DOHH2 (cell line): Measurements from ENCODE around the gene AFAP1L1.

Experiments
- H3F3A ChIP-seq: fragments of 200-600 bp; sonication (generic), shearing (Covaris generic); 2 replicates; pipeline ENCODE4 v1.6.0; 2016; ENCODE audit warnings: antibody characterized with exemption, mild to moderate bottlenecking; ENCODE audit not compliant: control insufficient read depth, insufficient read depth
- H3K27ac ChIP-seq: fragments of 200-600 bp; sonication (generic); 2 replicates; pipeline ENCODE4 v1.5.1; 2014; ENCODE audit warnings: low read depth, mild to moderate bottlenecking, low read length, moderate library complexity
- H3K27me3 ChIP-seq: fragments of 200-600 bp; sonication (generic); 2 replicates; pipeline ENCODE4 v1.6.1; 2014; ENCODE audit warnings: mild to moderate bottlenecking, low read length, mixed read lengths; ENCODE audit not compliant: control insufficient read depth
- H3K36me3 ChIP-seq: fragments of 200-600 bp; sonication (generic); 2 replicates; pipeline ENCODE4 v1.6.1; 2014; ENCODE audit warnings: mild to moderate bottlenecking, low read length, moderate library complexity, mixed read lengths; ENCODE audit not compliant: control insufficient read depth
- H3K4me1 ChIP-seq: fragments of 200-600 bp; sonication (generic); 2 replicates; pipeline ENCODE4 v1.6.1; 2014; ENCODE audit warnings: mild to moderate bottlenecking, low read length, mixed read lengths; ENCODE audit not compliant: control insufficient read depth
- H3K4me2 ChIP-seq: fragments of 200-600 bp; sonication (generic); 2 replicates; pipeline ENCODE4 v1.6.0; 2014; ENCODE audit warnings: mild to moderate bottlenecking, low read length, moderate library complexity
- H3K4me3 ChIP-seq: fragments of 200-600 bp; sonication (generic); 2 replicates; pipeline ENCODE4 v1.5.1; 2014; ENCODE audit warnings: mild to moderate bottlenecking, low read length, mixed read lengths
- H3K79me2 ChIP-seq: fragments of 200-600 bp; sonication (generic); 2 replicates; pipeline ENCODE4 v1.6.1; 2014; ENCODE audit warnings: mild to moderate bottlenecking, low read length, mixed read lengths; ENCODE audit not compliant: control insufficient read depth
- H3K9me2 ChIP-seq: fragments of 200-600 bp; sonication (generic); replicated peaks from 2 replicates; pipeline ENCODE4 v1.6.1; 2014; ENCODE audit warnings: mild to moderate bottlenecking, low read length, mixed read lengths; ENCODE audit not compliant: control insufficient read depth
- H3K9me3 ChIP-seq: fragments of 200-600 bp; sonication (generic); 2 replicates; pipeline ENCODE4 v1.6.1; 2014; ENCODE audit warnings: antibody characterized with exemption, low read length, mixed read lengths; ENCODE audit not compliant: control insufficient read depth, insufficient read depth
- H4K20me1 ChIP-seq: fragments of 200-600 bp; sonication (generic); 2 replicates; pipeline ENCODE4 v1.6.0; 2014; ENCODE audit warnings: low read depth, mild to moderate bottlenecking, antibody characterized with exemption, low read length, moderate library complexity; ENCODE audit not compliant: control insufficient read depth, insufficient read depth
- EZH2phosphoT487 ChIP-seq: fragments of 200-600 bp; sonication (generic); IDR thresholded peaks from 2 replicates; pipeline ENCODE4 v1.6.1; 2017; ENCODE audit warnings: borderline replicate concordance, mild to moderate bottlenecking, antibody characterized with exemption, low read length, moderate library complexity, mixed read lengths
- TF ChIP-seq, protein P1 (sequence below): fragments of 200-600 bp; sonication (generic); IDR thresholded peaks from one replicate; pipeline ENCODE4 v1.5.1; 2014; ENCODE audit warnings: antibody characterized with exemption, mild to moderate bottlenecking, low read depth, low read length; ENCODE audit not compliant: poor library complexity, severe bottlenecking

Gene AFAP1L1

DNA sequence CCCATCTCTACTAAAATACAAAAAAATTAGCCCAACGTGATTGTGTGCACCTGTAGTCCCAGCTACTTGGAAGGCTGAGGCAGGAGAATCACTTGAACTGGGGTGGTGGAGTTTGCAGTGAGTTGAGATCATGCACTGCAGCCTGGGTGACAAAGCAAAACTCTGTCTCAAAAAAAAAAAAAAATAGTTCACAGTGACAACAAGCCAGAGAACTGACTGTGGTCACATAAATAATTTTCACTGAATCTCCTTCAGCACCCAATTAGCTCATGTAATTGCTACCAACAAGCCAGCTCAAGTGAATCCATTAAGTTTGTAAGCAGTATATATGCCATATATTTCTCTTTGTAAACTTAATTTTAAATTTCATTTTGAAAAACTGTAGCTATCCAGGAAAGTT lies 14.5 kb upstream of the AFAP1L1 start:
- Histone ChIP-seq H4K20me1 (no peaks in the 10 kb centered on the region), H3K79me2 (no peaks in the 10 kb centered on the region), H3K4me2 (no peak overlapping the region), H3K9me2 (no peaks in the 10 kb centered on the region), H3K4me1 (no peaks in the 10 kb centered on the region), H3K36me3 (no peaks in the 10 kb centered on the region), H3K4me3 (no peak overlapping the region), H3K27me3 (peaks cover 31% of the 10 kb centered on the region), H3K9me3 (no peaks in the 10 kb centered on the region), H3F3A (no peaks in the 10 kb centered on the region), H3K27ac (no peak overlapping the region)
- no peak for TF ChIP-seq EZH2phosphoT487
- TF ChIP-seq, protein P1, sequence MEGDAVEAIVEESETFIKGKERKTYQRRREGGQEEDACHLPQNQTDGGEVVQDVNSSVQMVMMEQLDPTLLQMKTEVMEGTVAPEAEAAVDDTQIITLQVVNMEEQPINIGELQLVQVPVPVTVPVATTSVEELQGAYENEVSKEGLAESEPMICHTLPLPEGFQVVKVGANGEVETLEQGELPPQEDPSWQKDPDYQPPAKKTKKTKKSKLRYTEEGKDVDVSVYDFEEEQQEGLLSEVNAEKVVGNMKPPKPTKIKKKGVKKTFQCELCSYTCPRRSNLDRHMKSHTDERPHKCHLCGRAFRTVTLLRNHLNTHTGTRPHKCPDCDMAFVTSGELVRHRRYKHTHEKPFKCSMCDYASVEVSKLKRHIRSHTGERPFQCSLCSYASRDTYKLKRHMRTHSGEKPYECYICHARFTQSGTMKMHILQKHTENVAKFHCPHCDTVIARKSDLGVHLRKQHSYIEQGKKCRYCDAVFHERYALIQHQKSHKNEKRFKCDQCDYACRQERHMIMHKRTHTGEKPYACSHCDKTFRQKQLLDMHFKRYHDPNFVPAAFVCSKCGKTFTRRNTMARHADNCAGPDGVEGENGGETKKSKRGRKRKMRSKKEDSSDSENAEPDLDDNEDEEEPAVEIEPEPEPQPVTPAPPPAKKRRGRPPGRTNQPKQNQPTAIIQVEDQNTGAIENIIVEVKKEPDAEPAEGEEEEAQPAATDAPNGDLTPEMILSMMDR = no peak

DNA sequence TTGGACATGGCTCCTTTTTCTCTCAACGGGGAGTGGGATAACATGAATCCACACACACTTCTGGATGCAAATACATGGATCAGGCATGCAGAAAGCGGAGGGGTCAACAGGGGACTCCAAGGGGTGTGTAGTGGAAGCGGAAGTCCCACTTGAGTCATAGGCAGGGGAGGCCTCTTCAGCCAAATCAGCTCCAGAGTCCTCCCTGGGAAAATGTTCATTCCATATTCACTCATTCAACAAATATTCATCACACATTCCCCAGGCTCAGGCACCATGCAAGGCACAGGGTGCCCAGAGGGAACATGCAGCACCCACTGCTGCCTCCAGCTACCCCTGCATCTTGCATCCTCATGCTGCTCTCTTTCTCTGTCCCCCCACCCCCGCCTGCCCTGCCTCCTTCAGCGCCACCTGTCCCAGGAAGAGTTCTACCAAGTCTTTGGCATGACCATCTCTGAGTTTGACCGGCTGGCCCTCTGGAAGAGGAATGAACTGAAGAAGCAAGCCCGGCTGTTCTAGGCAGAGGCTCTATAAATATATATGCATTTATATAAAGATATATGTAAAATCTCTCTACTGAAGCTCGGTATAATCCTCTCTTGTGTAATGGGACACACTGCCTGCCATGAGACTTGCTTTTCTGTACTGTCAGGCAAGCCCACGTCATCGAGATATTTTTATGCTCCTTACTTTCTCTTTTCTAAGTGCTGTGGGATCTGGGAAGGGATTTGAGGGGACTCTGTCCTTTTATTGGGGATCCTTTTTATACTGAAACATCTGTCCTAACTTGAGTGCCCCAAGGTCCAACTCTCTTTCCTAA lies 13.6 kb upstream of the AFAP1L1 start:
- no peak overlapping the region for H3K27ac ChIP-seq
- no peaks in the 10 kb centered on the region for H3F3A ChIP-seq
- H4K20me1 ChIP-seq = no peaks in the 10 kb centered on the region
- H3K36me3 ChIP-seq = no peaks in the 10 kb centered on the region
- no peaks in the 10 kb centered on the region for H3K9me2 ChIP-seq
- no peaks in the 10 kb centered on the region for H3K79me2 ChIP-seq
- no peak overlapping the region for H3K4me3 ChIP-seq
- H3K4me2 ChIP-seq = no peak overlapping the region
- peaks cover 31% of the 10 kb centered on the region for H3K27me3 ChIP-seq
- H3K9me3 ChIP-seq = no peaks in the 10 kb centered on the region
- no peaks in the 10 kb centered on the region for H3K4me1 ChIP-seq
- TF ChIP-seq, protein P1 = no peak
- no peak for TF ChIP-seq EZH2phosphoT487

DNA sequence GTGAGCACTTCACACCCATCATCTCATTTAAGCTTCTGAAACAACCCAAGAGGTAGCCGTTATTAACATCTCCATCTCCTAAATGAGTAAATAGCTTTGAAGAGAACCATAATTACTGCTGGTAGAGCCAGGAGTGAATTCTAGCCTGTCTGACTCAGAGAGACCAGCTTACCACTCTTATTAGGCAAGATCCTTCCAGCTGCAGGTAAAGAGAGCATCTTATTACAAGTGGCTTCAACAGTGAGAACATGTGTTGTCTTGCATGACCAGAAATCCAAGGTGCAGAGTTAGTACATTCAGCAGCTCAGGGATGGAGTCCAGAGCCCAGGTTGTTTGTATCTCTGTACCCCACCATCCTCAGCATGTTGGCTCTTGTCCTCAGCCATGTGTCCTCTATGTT lies 10.9 kb upstream of the AFAP1L1 start:
- H3K79me2 ChIP-seq = no peaks in the 10 kb centered on the region
- H3K27ac ChIP-seq = no peak overlapping the region
- H3F3A ChIP-seq = no peaks in the 10 kb centered on the region
- peaks cover 14% of the 10 kb centered on the region for H3K4me1 ChIP-seq
- H3K9me3 ChIP-seq = no peaks in the 10 kb centered on the region
- no peaks in the 10 kb centered on the region for H4K20me1 ChIP-seq
- H3K27me3 ChIP-seq = peaks cover 26% of the 10 kb centered on the region
- TF ChIP-seq EZH2phosphoT487 = no peak
- TF ChIP-seq, protein P1 = no peak
- no peak overlapping the region for H3K4me3 ChIP-seq
- H3K9me2 ChIP-seq = no peaks in the 10 kb centered on the region
- H3K36me3 ChIP-seq = no peaks in the 10 kb centered on the region
- H3K4me2 ChIP-seq = no peak overlapping the region
